ENCODE measurements around the gene REELD1.

Gene REELD1

DNA sequence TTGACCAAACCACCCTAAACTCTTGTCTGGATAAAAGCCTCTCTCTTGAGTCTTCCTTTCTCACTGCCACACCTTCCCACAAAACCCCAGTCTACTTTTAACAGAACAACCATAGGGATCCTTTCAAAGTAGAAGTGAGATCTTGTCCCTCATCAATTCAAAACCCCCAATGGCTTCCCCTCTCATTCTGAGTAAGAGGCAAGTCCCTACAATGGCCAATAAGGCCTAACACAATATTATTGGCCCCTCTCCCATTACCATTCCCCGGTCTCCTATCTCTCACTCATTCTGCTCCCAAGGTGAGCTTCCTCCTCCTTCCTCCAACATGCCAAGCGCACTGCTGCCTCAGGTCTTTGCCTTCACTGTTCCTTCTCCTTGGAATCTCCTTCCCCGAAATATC lies 57.1 kb downstream of the REELD1 start:
- no peak for DNase-seq

DNA sequence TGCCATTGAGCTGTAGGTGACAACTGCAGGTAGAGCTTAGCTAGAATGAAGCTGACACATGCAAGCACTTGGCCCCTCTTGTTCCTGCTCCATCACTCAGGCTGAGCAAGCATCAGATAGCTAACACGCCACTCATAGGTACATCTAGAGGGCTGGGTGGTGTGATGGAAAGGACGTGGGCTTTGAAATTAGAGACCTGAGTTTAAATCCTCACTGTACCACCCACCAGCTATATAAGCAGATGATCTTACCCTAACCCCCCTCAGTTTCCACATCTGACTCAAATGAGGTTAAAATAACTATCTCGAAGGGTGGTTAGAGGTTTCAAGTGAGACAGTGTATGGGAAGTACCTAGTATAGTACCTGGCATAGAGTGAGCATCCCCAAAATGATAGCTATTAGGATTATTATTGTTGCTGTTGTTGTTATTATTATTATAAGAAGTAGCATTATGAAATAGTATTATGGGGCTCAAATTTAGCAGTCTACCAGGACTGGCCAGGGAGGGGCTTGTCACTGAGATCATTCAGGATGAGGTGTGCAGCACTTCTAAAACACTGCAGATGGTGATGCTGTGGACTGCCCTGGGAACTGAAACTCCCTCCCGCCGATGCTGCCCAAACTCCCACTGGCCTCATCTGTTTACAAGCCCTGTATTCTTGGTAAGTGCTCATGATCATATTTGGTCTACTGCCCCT lies 59.0 kb downstream of the REELD1 start:
- no peak for DNase-seq

DNA sequence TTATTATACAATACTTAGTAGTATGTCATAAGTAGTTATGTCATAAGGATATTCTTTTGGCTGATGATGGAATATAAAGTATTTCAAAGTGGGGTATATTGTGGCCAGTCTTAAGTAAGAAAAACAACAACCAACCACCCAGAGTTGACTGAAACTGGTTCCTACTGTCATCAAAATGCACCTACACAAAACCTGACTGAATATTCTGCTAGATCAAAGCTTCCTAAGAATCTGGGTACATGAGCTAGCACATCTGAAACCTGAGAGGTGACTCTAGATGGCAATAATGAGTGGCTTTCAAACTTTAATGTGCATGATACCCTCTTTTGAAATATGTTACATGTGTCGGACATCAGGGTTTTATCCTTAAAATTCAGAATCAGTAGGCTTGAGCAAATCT lies 60.4 kb downstream of the REELD1 start:
- DNase-seq: no peak

DNA sequence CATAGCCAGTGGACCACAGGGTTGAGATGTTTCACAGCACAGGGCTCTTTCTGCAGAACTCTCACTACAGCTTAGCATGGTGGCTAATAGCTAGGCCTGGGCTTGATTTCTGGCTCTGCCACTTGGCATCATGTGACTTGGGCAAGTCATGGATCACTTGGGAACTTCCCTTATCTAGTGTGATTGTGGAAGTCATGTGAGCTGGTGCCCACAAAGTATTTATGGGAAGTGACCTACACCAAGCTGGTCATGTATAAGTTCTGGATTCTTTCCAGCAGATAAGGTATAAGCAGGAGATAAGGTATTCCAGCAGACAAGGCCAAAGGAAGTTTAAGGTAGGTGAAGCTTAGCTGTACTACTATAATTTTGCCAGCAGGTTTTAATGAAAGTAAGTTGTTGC lies 61.0 kb downstream of the REELD1 start:
- DNase-seq: no peak

DNA sequence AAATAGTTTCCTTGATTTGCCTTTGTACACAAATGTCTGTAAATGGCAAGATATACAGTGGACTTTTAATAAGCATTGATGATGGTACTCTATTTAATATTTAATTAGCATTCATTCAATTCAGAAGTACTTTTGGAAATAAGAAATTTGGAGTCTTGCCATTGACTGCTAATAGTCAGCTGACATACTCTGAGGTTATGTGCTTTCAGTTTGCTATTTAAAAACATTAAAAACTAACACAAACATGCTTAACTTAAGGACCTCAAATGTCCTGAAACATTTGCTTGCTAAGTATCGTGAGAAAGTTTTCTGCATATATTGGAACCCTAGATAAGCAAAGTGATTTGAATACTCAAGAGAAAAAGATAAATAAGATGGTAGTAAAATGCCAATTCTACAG lies 64.6 kb downstream of the REELD1 start:
- no peak for DNase-seq
